Measurements from ENCODE around the gene UQCRH. TPM values are rescaled to one million over a fixed set of nuclear protein-coding genes. Genes with fewer than 3 reads are reported as not detected.

UQCRH gene
- total and polyA plus RNA-seq, 10 donors = 106 to 545 (median 237) TPM

DNA sequence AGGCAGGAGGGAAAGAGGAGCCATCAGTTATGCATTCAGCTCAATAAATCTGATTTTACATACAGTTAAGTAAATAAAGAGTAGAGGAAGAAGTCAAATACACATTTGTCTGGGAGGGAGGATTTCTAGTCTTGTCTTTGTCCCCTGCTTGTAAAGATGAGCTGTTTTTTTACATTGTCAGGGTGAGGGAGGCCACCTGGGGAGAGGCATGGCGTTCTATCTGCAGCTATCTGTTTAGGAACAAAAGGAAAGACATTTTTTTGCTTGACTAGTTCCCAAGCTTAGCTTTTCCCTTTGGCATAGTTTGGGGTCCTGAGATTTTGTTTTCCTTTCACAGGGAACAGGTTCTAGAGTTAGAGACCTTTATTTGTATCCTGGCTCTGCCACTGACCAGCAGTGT is 41.0 kb upstream of the UQCRH start:
- Histone ChIP-seq H3K27me3 (replicated peaks in 1 of 7) (no peaks in the 10 kb centered on the region), H3K36me3 (peaks cover 0 to 60% (median 0%) of the 10 kb centered on the region in 6 donors), H3K4me1 (no peaks in the 10 kb centered on the region), H3K9me3 (no peaks in the 10 kb centered on the region), H3K27ac (no peak overlapping the region), H3K4me3 (no peak overlapping the region)
- WGBS, 5 donors = 85 to 100% (median 95%) methylated on average over 1 of the region's 1 CpG
- intact Hi-C loops (cut with DNase I; ENCODE audit: low total_unique reads) = no loop called here
- DNase-seq = no peak
- no peak for TF ChIP-seq POLR2A (IDR thresholded peaks at IDR 0.05)
- TF ChIP-seq, protein P1, sequence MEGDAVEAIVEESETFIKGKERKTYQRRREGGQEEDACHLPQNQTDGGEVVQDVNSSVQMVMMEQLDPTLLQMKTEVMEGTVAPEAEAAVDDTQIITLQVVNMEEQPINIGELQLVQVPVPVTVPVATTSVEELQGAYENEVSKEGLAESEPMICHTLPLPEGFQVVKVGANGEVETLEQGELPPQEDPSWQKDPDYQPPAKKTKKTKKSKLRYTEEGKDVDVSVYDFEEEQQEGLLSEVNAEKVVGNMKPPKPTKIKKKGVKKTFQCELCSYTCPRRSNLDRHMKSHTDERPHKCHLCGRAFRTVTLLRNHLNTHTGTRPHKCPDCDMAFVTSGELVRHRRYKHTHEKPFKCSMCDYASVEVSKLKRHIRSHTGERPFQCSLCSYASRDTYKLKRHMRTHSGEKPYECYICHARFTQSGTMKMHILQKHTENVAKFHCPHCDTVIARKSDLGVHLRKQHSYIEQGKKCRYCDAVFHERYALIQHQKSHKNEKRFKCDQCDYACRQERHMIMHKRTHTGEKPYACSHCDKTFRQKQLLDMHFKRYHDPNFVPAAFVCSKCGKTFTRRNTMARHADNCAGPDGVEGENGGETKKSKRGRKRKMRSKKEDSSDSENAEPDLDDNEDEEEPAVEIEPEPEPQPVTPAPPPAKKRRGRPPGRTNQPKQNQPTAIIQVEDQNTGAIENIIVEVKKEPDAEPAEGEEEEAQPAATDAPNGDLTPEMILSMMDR (IDR thresholded peaks at IDR 0.05 in 8 of 11, conservative IDR thresholded peaks at IDR 0.05 in 3 of 11) = no peak
- TF ChIP-seq POLR2AphosphoS5 (IDR thresholded peaks at IDR 0.05) = no peak

DNA sequence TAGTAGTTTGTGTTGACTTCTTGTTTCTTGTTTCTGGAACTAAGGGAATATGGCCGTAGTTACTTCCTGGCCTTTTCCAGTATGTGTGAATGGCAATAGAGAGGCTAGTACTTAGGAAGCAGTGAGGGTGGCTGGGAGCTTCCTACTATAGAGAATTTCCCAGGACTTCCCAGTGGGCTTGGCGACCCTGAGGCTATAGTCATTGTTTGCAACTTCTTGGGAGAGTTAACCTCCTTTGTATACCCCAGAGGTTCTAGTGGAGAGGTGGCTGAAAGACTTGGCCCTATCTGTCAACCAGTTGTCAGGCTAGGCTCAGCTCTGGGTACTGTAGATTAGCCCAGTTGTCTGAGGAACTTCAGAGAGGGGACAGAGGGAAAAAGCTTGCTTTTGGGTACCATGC is 40.4 kb upstream of the UQCRH start:
- H3K4me1 ChIP-seq = no peaks in the 10 kb centered on the region
- H3K4me3 ChIP-seq = no peak overlapping the region
- DNase-seq = no peak
- no peaks in the 10 kb centered on the region for H3K27me3 ChIP-seq (replicated peaks in 1 of 7)
- intact Hi-C loops (cut with DNase I; ENCODE audit: low total_unique reads) = no loop called here
- H3K27ac ChIP-seq = no peak overlapping the region
- peaks cover 0 to 66% (median 0%) of the 10 kb centered on the region in 6 donors for H3K36me3 ChIP-seq
- no peak for TF ChIP-seq POLR2A (IDR thresholded peaks at IDR 0.05)
- 88 to 98% (median 92%) methylated on average over 1 to 2 of the region's 2 CpGs for WGBS, 5 donors
- H3K9me3 ChIP-seq = no peaks in the 10 kb centered on the region

DNA sequence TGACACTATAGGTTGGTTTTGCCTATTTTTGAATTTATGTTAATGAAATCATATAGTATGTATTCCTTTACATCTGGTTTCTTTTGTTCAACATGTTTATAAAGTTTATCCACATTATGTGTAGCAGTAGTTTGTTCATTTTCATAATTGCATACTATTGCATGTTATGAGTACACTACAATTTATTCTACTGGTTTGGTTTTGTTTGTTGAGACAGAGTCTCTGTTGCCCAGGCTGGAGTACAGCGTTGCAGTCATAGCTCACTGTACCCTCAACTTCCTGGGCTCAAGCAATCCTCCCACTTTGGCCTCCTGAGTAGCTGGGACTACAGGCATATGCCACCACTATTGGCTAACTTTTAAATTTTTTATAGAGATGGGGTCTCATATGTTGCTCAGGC is 34.9 kb upstream of the UQCRH start:
- TF ChIP-seq, protein P1 (IDR thresholded peaks at IDR 0.05 in 8 of 11, conservative IDR thresholded peaks at IDR 0.05 in 3 of 11) = no peak
- TF ChIP-seq POLR2A (IDR thresholded peaks at IDR 0.05) = no peak
- no peak for TF ChIP-seq POLR2AphosphoS5 (IDR thresholded peaks at IDR 0.05)
- 86 to 100% (median 92%) methylated on average over 1 of the region's 1 CpG for WGBS, 5 donors

DNA sequence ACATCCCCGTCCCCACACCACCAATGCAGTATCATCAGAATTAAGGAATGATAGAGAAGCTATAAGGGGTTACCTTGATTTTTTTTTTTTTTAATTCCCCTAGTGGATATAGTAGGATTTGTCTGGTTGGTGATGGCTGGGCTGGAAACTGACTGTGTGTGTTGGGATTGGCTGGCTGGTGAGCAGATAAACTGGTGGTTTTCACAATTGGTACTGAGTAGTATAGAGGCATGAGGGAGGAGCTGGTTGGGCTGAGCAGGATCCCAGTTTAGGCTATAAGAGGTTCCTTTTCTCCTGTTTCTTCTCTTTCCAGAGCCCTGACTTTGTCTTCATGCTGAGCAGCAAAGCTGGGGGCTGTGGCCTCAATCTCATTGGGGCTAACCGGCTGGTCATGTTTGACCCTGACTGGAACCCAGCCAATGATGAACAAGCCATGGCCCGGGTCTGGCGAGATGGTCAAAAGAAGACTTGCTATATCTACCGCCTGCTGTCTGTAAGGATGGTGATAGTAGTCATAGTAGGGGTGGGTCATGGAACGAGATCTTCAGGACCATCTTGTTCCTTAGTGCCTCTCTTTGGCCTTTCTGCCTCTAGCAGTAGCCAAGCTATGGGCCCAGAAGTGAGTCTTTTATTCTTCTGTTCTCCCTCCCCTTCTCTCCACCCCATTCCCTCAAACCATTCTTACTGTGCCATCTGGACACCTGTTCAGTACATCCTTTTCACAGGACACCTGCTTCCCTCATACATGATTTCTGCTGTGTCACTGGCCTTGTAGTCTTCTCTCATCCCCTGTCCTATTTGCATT is 29.1 kb upstream of the UQCRH start:
- intact Hi-C loops (cut with DNase I; ENCODE audit: low total_unique reads) = no loop called here
- 92 to 100% (median 96%) methylated on average over 6 of the region's 6 CpGs for WGBS, 5 donors
- peaks cover 0 to 95% (median 18%) of the 10 kb centered on the region in 6 donors for H3K36me3 ChIP-seq
- no peak for DNase-seq
- TF ChIP-seq POLR2AphosphoS5 (IDR thresholded peaks at IDR 0.05) = no peak
- no peak for TF ChIP-seq POLR2A (IDR thresholded peaks at IDR 0.05)
- TF ChIP-seq, protein P1 (IDR thresholded peaks at IDR 0.05 in 8 of 11, conservative IDR thresholded peaks at IDR 0.05 in 3 of 11) = no peak
- no peak overlapping the region for H3K27ac ChIP-seq
- H3K4me1 ChIP-seq = no peaks in the 10 kb centered on the region
- H3K9me3 ChIP-seq = no peaks in the 10 kb centered on the region
- H3K27me3 ChIP-seq (replicated peaks in 1 of 7) = no peaks in the 10 kb centered on the region
- no peak overlapping the region for H3K4me3 ChIP-seq

More for the DNA sequence above, 34.9 kb upstream of the UQCRH start:
- DNase-seq = no peak
- no peaks in the 10 kb centered on the region for H3K9me3 ChIP-seq
- H3K4me1 ChIP-seq = no peaks in the 10 kb centered on the region
- no peaks in the 10 kb centered on the region for H3K27me3 ChIP-seq (replicated peaks in 1 of 7)
- no peak overlapping the region for H3K27ac ChIP-seq
- intact Hi-C loops (cut with DNase I; ENCODE audit: low total_unique reads) = no loop called here
- no peak overlapping the region for H3K4me3 ChIP-seq
- H3K36me3 ChIP-seq = peaks cover 0 to 71% (median 0%) of the 10 kb centered on the region in 6 donors
